Hematopoietic multipotent progenitor cell treated with erythropoietin and hydrocortisone succinate and interleukin-3 and kit ligand, for 15 days (in vitro differentiated cells): ENCODE measurements around the gene C6orf120.

Experiments used
- DNase-seq: peaks from one replicate; pipeline ENCODE4 v3.0.0-alpha.2; 2015; ENCODE audit warnings: low spot score

The C6orf120 gene

DNA sequence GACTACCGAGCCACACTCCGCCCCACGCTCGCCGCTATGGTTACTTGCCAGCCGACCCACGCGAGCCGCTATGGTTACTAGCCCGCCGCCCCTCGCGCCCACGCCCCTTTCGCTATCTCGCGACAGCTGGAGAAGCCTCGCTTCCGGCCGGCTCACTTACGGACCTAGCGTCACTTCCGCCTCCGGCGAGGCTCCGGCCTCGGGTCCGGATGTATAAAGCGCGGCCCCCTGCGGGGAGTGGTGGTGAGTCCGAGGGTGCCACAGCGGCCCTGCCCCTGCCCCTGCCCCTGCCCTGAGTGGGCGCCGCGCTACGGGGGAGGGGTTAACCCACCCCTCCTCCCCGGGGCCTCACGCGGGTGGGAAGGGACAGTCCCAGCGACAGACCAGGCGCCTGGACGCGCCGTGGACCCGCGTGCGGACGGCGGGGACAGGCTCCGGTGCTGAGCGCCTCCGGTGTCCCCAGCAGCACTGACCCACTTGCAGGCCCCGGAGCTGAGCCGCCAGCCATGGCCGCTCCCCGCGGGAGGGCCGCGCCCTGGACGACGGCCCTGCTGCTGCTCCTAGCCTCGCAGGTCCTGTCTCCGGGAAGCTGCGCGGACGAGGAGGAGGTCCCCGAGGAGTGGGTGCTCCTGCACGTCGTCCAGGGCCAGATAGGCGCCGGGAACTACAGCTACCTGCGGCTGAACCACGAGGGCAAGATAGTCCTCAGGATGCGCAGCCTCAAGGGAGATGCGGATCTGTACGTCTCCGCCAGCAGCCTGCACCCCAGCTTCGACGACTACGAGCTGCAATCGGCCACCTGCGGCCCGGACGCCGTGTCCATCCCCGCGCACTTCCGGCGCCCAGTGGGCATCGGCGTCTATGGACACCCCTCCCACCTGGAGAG lies at the start of gene C6orf120, which contains the start of gene WDR27:
Gene C6orf120 (plus strand): TSS at position 173 of the 886 bp plus-strand sequence. CDS start 334 bp downstream, at position 507.
Gene WDR27 (minus strand): TSS at position 76 of the 886 bp plus-strand sequence. CDS start 13,024 bp downstream, outside the sequence.
- peak; percentile 96 for DNase-seq

DNA sequence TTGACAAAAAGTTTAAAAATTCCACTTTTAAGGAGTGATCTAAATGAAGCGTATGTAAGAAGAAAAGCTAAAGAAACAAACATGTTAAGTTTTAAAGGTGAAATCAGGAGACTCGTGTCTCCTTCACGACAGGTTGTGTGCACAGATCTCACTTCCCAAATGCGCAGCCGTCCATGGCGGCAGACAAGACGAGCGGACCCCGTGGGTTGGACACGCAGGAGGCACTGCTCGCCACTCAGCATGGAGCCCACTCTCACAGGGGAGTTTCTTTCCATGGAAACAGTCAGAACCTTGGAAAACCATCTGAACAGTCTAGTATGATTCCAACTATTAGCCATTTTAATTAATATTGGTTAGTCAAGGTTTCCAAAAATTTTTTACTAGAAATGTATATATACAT lies 49.0 kb upstream of the C6orf120 start:
- no peak for DNase-seq

DNA sequence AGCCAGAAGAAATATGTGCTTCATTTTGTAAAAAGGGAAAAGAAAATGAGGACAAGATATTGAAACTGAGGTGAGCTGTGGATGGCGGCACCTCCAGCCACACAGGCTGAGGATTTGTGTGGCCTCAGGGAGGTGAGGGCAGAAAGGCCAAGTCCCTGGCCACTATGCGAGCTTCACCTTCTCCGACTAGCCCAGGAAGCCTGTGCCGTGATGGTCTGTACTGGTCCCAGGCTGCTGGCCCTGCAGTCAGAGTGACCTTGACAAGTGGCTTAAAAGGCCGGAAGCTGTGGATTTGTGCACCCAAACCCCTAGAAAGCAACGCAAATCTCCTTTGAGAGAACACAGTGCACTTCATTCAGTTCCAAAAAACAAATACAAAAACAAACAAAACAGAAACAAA lies 48.2 kb upstream of the C6orf120 start:
- no peak for DNase-seq

DNA sequence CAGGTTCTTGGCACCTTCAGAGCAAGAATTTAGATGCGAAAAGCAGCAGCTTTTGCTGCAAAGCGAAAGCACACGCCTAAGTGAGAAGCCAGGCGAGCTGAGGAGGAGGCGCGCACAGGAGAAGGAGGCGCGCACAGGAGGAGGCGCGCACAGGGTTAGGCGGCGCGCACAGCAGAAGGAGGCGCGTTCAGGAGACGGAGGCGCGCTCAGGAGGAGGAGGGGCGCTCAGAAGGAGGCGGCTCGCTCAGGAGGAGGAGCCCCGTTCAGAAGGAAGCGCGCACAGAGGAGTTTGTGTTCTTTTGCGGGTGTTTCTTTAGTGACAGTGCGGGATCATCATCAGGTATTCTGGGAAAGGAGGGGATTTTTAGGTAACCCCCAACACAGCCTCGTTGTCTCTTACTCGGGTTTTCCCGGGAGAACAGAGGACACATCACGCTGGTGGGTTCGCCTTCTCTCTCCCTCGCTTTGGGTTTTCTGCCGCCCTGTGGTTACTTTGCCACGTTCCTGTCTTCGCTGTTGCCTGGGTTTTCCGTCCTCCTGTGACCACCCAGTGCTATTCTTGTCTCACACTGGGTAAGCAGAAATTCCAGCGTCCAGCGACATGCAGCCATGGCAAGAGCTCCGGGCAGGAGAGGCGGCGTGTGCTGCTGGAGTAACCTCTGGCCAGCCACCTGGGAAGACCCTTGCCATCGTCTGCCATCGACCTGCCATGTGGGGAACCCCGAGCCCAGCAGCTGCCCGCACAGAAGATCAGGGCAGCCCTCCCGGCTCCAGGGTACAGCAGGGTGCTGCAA lies 47.1 kb upstream of the C6orf120 start:
- DNase-seq: peak; percentile 10

DNA sequence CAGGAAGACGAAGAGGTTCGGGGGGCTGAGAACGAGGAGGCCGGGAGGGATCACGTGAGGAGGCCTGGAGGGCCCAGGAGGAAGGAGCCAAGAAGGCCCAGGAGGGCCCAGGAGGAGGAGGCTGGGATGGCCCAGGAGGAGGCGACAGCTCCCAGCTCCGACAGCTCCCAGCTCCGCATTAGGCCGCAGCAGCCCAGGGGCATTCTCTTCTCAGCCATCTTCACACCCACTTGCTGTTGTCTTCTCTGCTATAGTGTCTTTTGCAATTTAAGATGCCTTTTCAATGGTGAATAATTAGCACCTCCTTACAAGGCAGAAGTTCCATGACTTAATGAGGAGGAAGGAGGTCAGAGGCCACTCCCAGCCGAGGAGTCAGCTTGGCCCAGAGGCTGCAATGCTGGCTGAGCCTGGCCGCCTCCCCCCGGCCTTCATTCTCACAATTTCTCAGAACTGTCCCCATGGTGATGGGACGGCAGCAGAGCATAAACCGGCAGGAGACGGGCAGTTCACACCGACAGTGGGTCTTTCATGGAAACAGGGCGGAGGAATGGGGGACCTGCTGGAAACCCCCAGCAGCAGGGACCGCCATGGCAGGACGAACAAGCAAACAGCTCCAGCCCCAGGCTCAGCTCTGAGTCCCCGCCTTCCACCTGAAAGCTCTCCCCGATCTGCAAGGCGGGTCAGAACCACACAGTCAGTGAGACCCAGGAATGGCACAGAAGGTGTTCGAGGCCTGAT lies 45.2 kb upstream of the C6orf120 start:
- DNase-seq: no peak

DNA sequence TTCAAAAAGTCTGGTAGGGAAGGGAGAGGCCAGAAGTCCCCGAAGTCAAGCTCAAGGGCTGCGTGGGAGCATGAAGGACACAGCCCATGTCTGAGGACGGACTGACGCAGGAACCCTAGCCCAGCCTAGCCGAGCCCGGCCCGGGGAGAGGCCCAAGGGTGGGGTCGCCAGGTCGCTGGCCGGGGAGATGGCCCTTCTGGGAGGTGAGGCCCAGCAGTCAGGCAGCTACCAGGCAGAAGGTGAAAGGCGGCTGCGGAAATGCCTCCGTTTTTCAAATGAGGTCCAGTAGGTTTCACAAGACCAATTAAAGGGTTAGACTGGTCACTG lies 44.7 kb upstream of the C6orf120 start:
- no peak for DNase-seq

DNA sequence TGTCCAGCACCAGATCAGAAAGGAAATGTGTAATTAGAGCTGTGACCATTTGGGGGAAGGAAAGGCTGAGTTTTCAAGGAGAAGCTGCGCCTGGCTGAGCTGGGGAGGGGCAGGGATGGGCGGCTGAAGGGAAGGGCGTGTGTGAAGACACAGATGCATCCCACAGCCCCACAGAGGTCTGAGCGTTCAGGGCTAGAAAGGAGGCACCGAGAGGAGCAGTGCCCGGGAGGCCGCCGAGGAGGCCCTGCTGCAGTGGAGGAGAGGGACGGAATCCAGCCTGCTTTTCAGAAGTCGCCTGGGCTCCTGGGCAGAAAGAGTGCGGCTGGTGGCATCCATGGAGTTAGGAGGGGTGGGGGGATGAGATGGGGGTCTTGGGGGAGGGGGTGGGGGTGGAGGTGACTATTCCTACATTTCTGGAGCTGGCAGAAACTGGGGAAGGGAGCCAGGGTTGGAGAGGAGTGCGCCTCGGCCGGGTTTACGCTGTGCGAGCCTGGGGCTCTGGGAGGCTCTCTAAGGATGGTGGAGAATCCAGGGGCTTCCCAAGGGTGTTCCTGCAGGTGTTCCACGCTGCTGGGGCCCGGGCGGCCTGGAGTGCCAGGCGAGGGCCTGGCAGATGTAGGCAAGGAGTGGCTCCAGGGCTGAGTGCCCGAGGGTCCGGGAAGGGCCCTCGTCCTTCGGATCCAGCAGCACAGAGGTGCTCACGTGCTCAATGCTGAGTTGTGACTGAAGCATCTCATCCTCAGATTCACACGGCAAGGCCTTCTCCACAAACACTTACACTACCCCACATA lies 41.9 kb upstream of the C6orf120 start:
- DNase-seq: no peak

DNA sequence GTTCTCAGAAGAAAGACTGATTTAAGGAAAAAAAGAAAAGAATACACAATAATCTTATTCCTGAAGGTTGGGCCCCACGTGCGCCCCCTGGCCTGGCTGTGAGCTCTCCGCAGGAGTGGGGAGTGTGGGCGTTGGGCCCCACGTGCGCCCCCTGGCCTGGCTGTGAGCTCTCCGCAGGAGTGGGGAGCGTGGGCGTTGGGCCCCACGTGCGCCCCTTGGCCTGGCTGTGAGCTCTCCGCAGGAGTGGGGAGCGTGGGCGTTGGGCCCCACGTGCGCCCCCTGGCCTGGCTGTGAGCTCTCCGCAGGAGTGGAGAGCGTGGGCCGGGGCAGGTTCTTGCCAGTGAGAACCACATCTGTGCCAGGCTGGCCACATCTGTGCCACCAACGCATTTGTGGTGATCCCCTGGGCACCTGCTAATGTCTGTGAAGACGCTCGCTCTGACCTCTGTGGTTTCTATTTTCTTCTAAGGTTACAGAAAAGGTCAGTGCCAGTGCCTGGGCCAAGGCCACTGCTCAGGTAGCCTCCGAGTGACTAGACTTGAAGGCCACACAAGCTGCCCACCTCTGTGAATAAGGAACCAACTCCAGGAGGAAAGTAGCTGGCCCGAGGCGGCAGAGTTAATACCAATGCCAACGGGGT lies 41.1 kb upstream of the C6orf120 start:
- no peak for DNase-seq

DNA sequence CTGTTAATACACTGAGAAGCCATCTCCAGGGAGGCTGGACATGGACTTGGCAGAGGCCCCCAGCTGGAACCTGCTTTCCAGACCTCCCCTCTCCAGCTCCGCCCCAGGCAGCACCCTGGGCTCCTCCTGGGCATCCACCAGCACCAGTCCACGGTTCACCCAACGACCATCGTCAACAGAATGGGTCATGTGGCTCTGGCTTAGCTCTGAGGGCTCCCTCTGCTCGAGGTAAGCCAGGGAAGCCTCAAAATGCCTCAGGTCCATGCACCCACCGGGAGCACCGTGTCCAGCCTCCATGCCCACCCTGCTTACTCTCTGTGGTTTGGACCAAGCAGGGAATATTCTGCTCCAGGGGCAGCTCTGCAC lies 40.6 kb upstream of the C6orf120 start:
- no peak for DNase-seq

DNA sequence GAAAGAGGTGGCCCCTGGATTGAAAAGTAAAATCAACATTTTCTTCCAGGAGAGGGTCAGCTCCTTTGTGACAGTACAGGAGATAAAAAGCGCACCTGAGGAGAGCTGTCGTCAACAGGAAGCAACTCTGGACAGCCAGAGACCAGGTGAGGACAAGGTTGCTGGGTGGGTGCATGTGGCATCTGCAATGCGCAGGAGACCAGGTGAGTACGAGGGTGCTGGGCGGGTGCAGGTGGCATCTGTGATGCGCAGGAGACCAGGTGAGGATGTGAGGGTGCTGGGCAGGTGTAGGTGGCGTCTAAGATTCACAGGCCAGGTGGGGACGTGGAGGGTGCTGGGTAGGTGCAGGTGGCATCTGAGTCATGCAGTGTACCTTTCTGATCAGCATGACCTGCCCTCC lies 38.5 kb upstream of the C6orf120 start:
- DNase-seq: no peak

DNA sequence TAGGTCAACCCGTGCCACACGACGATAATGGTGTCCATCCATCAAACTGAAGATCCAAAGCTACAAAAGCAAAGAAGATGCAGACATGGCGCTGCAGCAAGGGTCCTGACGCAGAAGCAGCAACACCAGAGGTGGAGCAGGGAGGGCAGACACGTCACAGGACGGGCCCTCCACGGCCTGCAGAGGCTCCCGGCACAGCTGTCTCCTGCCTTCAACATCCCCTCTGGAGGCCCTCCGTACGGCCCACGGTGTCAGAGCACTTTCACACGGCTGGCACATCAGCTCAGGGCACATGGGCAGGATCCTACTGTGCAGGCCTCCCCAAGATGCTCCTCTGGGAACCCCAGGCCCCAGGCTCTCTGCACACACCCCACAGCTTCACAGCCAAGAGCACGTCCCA lies 37.7 kb upstream of the C6orf120 start:
- DNase-seq: no peak

DNA sequence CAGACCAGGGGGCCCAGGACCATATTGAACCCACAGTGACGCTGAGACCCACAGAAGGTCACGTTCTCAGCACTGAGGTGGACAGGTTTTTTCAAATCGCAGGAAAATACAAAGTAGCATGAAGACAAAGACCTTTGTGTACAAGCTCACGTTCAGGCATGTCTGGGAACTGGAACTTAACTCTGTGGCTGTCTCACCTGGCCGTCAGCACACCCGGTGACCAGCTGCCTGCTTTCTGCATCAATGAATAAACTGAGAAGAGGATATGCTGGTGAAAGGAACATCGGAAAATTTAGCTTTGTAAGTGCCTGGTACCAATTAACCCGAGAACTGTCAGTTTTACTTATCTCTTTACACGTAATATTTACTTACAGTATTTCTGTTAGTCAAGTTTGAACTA lies 36.6 kb upstream of the C6orf120 start:
- no peak for DNase-seq

DNA sequence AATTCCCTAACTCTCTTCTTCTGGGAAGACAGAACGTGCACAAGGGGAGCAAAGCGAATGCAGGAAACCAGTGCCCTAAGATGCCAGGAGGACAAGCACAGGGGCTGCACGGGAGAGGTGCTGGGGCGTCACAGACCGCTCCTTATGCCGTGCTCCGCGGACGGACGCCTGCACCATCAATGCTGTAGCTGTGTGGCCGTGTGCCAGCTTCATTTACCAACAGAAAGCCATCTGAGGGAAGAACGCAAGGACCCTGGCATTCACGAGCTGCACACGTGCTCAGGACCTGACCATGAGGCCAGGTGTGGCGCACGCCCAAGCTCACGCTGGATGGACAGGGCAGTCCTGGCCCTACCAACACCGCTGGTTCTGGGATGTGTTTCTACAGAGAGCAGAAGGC lies 35.5 kb upstream of the C6orf120 start:
- no peak for DNase-seq

DNA sequence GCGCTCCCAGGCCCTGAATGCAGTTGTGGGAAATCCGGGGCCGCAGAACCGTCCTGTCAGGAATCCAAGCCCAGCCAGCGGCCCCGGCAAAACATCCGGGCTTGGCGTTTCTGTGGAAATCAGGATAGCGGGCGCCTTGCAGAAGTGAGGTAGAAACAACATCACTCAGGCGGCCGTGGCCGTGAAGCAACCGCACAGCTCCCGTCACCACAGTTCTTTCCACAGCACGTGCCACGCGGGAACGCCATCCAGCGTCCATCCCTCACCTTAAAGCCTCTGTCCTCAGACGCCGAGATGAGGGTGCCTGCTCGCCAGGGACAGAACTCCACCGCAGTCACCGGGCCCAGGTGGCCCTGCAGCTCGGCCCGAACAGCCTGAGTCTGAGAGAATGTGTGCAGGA lies 34.2 kb upstream of the C6orf120 start:
- DNase-seq: no peak

DNA sequence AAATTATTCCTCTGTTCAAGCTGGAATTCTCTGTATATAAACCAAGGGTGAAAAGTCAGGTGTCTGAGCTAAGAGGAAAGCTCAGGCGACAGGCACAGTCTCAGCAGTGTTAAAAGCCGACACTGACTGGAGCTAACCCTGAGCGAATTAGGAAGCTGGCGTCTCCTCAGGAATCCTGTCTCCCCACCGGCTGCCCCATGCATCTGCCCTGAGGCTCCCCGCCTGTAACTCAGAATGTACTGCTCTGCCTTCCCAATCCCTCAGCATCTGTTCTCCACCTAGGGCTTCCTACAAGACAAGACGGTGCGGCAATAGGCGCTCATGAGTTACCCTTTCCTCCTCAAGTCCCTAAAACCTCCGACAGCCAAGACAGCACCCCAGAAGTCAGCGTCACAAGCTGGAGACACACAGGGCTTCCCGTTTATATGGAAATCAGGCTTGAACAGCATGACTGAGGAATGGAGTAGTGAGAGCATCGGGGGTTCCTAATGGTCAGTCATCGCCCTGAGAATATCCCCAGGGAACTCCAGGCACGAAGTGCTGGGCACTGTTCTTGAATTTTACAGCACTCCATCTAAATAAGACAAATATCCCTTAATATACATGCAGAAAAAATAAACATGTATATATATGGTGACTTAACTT lies 33.6 kb upstream of the C6orf120 start:
- no peak for DNase-seq

DNA sequence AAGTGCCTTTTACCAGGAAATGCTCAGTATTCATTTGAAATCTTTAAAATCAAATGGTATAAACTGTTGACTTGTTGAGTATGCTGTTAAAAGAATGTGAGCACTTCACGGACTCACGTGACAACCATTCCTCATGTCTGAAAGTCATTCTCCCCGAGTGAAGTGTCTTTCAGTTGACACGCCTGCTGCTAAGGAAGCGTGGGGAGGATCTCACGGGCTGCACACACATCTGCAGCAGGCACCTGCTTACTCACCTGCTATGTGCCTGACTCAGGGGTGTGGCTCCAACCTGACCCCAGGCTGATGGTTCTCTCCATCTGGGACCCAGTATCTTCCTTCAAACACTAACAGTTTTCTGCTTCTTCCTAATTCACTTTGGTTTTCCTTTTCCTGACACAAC lies 32.8 kb upstream of the C6orf120 start:
- DNase-seq: no peak

DNA sequence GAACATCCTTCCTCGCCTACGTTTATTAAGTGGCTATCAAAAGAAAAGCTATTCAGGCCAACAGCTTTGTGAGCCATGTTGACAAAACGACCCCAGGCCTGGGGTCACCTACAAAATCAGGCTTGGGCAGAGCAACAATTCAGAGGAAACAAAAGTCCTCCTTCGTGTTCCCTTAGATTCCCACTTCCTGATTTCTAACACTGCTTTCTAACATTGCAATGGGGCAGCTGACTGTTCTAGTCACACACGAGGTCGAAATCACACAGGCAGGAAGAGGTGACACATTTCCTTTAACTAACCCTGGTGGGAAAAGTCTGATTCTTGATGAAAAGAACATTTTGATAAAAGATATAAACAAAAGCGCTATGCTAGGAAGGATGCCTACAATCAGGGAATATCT lies 32.0 kb upstream of the C6orf120 start:
- DNase-seq: no peak

DNA sequence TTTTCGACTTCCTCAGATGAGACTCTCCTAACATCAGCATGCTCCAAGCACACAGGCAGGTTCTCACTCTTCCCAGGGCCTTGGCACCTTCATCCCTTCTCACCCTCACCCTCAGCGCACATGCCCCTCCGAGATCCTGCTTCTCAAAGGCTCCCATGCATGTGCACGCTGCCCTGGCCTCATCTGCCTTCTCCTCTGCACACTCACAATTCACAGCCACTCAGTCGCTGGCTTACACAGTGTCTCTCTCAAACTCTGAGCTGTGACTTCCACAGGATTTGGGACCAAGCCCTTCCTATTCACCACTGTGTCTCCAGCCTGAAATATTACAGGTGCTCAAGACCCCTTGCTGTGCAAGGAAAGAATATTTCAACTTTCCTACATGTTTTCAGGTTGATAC lies 30.4 kb upstream of the C6orf120 start:
- no peak for DNase-seq

DNA sequence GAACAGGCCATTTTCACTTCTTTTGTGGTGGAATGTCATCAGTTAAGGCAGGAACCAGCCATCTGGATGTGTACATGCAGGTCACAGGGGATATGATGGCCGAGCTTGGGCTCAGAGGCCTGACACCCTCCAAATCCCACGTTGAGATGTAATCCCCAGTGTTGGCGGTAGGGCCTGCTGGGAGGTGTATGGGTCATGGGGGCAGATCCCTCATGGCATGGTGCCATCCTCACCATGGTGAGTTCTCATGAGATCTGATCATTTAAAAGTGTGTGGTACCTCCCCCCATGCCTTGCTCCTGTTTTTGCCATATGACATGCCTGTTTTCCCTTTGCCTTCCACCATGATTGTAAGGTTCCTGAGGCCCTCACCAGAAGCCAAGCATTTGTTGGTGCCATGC lies 26.9 kb upstream of the C6orf120 start:
- no peak for DNase-seq

DNA sequence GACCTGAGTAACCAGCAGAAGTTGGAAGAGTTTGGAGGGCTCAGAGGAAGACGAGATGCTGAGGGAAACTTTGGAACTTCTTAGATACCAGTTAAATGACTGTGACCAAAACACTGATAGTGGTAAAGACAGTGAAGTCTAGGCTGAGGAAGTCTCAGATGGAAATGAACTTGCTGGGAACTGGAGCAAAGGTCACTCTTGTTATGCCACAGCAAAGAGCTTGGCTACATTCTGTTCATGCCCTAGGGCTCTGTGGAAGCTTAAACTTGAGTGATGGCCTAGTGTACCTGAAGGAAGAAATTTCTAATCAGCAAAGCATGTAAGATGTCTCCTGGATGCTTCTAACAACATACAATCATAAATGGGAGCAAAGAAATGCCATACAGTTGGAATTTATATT lies 24.8 kb upstream of the C6orf120 start:
- DNase-seq: no peak

DNA sequence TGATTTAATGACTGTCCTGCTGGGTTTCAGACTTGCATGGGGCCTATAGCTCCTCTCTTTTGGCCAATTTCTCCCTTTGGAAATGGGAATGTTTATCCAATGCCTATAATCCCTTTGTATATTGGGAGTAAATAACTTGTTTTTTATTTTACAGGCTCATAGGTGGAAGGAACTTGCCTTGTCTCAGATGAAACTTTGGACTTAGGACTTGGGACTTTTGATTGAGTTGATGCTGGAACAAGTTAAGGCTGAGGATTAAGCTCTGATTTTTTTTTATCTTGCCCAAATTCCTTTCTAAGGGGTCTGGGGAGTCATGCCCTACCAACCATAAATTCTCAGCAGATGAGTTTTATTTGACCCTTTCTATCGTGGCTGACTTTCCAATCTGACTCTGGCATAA lies 23.6 kb upstream of the C6orf120 start:
- DNase-seq: no peak
